HCT116 (cell line): ENCODE measurements around the gene ZNF761.

ENCODE experiments used
- CTCF ChIP-seq, 3 experiments: fragments of 200-600 bp in 1 of 3; sonication (generic) in 1 of 3; IDR thresholded peaks in 2 of 3; conservative IDR thresholded peaks in 1 of 3; 2 replicates each; pipeline ENCODE4 v1.5.1; 2012 to 2017; ENCODE audit warnings: low read depth in 2 of 3, low read length in 2 of 3, antibody characterized with exemption in 1 of 3, borderline replicate concordance in 1 of 3, control low read depth in 1 of 3, mild to moderate bottlenecking in 1 of 3, mixed read lengths in 1 of 3, mixed run types in 1 of 3, moderate library complexity in 1 of 3; ENCODE audit not compliant: insufficient read depth in 1 of 3
- EZH2 ChIP-seq: fragments of 200-600 bp; sonication (generic); IDR thresholded peaks from 2 replicates; pipeline ENCODE4 v1.6.1; 2017; ENCODE audit warnings: antibody characterized with exemption, mixed run types
- POLR2AphosphoS5 ChIP-seq: IDR thresholded peaks from 2 replicates; pipeline ENCODE4 v1.6.1; 2011; ENCODE audit warnings: mild to moderate bottlenecking, low read depth, low read length, moderate library complexity

DNA sequence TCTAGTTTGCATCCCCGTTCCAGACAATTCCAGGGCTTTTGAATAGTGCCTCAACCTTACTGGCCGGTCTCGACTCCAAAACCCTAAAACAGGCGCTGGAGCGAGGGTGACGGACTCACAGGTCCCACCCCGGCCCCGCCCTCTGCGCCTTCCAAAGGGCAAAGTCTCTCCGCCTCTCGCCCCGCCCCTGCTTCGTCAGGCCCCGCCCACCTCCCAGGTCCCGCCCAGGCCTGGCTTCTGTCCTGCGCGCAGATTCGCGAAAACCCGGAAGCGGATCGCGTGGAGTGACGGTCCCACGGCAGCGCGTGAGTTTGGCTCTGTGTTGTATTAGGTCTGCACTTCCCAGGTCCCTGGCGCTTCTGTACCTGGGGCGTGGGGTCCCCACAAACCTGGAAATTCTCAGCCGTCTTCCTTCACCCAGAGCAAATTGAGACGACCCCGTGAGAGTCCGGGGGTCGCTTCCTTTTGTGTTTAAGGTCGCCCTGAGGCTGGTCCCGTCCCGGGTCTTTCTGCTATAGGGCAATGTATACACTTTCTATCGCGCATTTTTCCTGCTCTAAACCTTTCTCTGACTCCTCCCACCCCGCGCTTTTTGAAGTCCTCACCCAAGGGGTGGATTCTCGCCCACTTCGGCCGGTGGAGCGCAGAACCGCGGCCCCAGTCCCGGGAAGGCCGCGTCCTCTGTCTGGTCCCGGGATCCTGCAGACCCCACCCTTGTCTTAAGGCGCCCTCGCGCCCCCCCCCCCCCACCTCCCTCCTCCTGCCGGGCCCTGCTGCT, 35.9 kb downstream of the ZNF761 start, which contains the start of gene ZNF813:
- TF ChIP-seq CTCF (IDR thresholded peaks at IDR 0.05 in 2 of 3, conservative IDR thresholded peaks at IDR 0.05 in 1 of 3; ENCODE audit: borderline replicate concordance in 1 of 3, insufficient read depth in 1 of 3, low read depth in 2 of 3, low read length in 2 of 3): no peak
- TF ChIP-seq EZH2: no peak
- no peak for TF ChIP-seq POLR2AphosphoS5
